Suppressor macrophage treated with lipopolysaccharide for 1 hour (primary cell): ENCODE data around the gene ADAMTS20.

Experiments
- DNase-seq, 3 donors: peaks; one replicate each; pipeline ENCODE4 v3.0.0-alpha.2; 2020 to 2022

The ADAMTS20 gene

GRCh38 chr12:43307126-43307525 is 244.9 kb downstream of the ADAMTS20 start:
- no peak for DNase-seq

- peak in 2 of 3 donors; percentile 15 to 24 for DNase-seq
Observed at GRCh38 chr12:43306066-43306465, 245.9 kb downstream of the ADAMTS20 start.

GRCh38 chr12:43305065-43305464 is 246.9 kb downstream of the ADAMTS20 start:
- no peak for DNase-seq
